Ovary (tissue), 9 donors: ENCODE measurements around the gene KCNK17. TPM values are rescaled to one million over a fixed set of nuclear protein-coding genes. Genes with fewer than 3 reads are reported as not detected.

Experiments
- DNase-seq, 5 donors: peaks; one replicate each; pipeline ENCODE4 v3.0.0-alpha.2; 2019 to 2020
- H3K27ac ChIP-seq, 2 donors: fragments of 200-600 bp; one replicate each; pipeline versions ENCODE4 v1.5.1 to v1.8.0; 2019 to 2022
- H3K27me3 ChIP-seq: fragments of 200-600 bp; one replicate; pipeline ENCODE4 v1.8.0; 2022
- H3K36me3 ChIP-seq: fragments of 200-600 bp; sonication (generic); one replicate; pipeline ENCODE4 v1.5.1; 2019
- H3K4me1 ChIP-seq: one replicate; pipeline ENCODE4 v1.8.1; 2013; ENCODE audit warnings: mild to moderate bottlenecking, moderate library complexity; ENCODE audit not compliant: insufficient read depth
- H3K4me3 ChIP-seq: fragments of 200-600 bp; sonication (generic); one replicate; pipeline ENCODE4 v1.5.1; 2017
- H3K9me3 ChIP-seq, 2 donors: fragments of 200-600 bp in 1 of 2; sonication (generic) in 1 of 2; one replicate each; pipeline versions ENCODE4 v1.5.1 to v1.8.1; 2013 to 2019; ENCODE audit warnings: mild to moderate bottlenecking in 1 of 2, moderate library complexity in 1 of 2
- CTCF ChIP-seq, 3 donors: fragments of 450-650 bp in 2 of 3; fragments of 200-600 bp in 1 of 3; IDR thresholded peaks; one replicate each; pipeline versions ENCODE4 v1.5.1 to v1.8.0; 2016 to 2022; ENCODE audit warnings: antibody characterized with exemption in 3 of 3, mild to moderate bottlenecking in 1 of 3
- EP300 ChIP-seq: sonication (generic); formaldehyde crosslinking; IDR thresholded peaks from one replicate; pipeline ENCODE4 v1.6.1; 2017; ENCODE audit warnings: antibody characterized with exemption
- POLR2A ChIP-seq: fragments of 450-650 bp; IDR thresholded peaks from one replicate; pipeline ENCODE4 v1.6.1; 2017; ENCODE audit warnings: antibody characterized with exemption, mild to moderate bottlenecking, moderate library complexity
- WGBS, 3 donors: extraction: QIAGEN DNeasy Blood & Tissue Kit in 1 of 3; methylation state at CpG; one replicate each; pipeline versions ENCODE4 v1.1.5 to v1.1.7; 2013 to 2017; 5-methylcytosine and 5-hydroxymethylcytosine counted together
- intact Hi-C, 4 donors: fragments of 100-400 bp; cut with DNase I; formaldehyde crosslinking; loops; one replicate each; pipeline versions ENCODE4 v1.11.0 to v1.15.1; 2022 to 2023
- polyA plus RNA-seq, 2 donors: library from polyadenylated mRNA; stranded (reverse); fragments of 200-250 nt in 1 of 2; fragments of 350-450 nt in 1 of 2; fragmentation: Illumina TruSeq in 1 of 2; extraction: RNeasy Lipid Tissue Mini Kit (QIAGEN cat#74804) in 1 of 2; gene quantifications; one replicate each; pipeline ENCODE4 v1.2.3, GENCODE V29; 2013 to 2014
- total RNA-seq, 7 donors: library from RNA; depleted of rRNA in 2 of 7; stranded (reverse); fragments of >200 nt in 2 of 7; fragmentation: NEBNext Ultra II Directional in 3 of 7; extraction: Animal tissue kit (Norgen Biotek cat#: 25700) in 3 of 7; gene quantifications; one replicate each; pipeline versions ENCODE4 v1.1.0 to v1.2.4, GENCODE V29; 2016 to 2023
- donor health status: DM: no; HTN: no; CAD: no; lungs with moderate emphysema.
- donor health status: DM: no; HTN: no; CAD: no.
- donor health status: Bipolar disorder and iron deficiency.
- donor health status: DM: yes; HTN: yes; CAD: no.
- donor health status: DM: no; HTN: no; CAD: no.
- donor health status: DM: yes; HTN: yes; CAD: no.

KCNK17 gene
- total and polyA plus RNA-seq, 9 donors: 0.08 to 1.0 (median 0.35) TPM; not detected in 5

GRCh38 chr6:39339096-39339867, 25.1 kb upstream of the KCNK17 start:
- Histone ChIP-seq H3K4me1 (peaks cover 19% of the 10 kb centered on the region), H3K27ac (no peak overlapping the region), H3K4me3 (no peak overlapping the region), H3K9me3 (no peaks in the 10 kb centered on the region), H3K27me3 (no peaks in the 10 kb centered on the region), H3K36me3 (no peaks in the 10 kb centered on the region)
- intact Hi-C loops: no loop called here
- WGBS, 3 donors: 57 to 65% (median 58%) methylated on average over 9 of the region's 9 CpGs
- TF ChIP-seq CTCF (IDR thresholded peaks at IDR 0.05) (no peak), POLR2A (no peak), EP300 (no peak)
- DNase-seq: no peak

- WGBS, 3 donors: 82 to 88% (median 87%) methylated on average over 5 of the region's 5 CpGs
- H3K4me1 ChIP-seq: peaks cover 14% of the 10 kb centered on the region
These were observed 24.2 kb upstream of the KCNK17 start for GRCh38 chr6:39338397-39338796.

GRCh38 chr6:39335780-39336545, 21.7 kb upstream of the KCNK17 start:
- H3K4me3 ChIP-seq: no peak overlapping the region
- TF ChIP-seq POLR2A (no peak), EP300 (no peak), CTCF (IDR thresholded peaks at IDR 0.05) (no peak)
- no peak overlapping the region for H3K27ac ChIP-seq
- no peaks in the 10 kb centered on the region for H3K9me3 ChIP-seq
- no peak for DNase-seq
- H3K36me3 ChIP-seq: no peaks in the 10 kb centered on the region
- H3K4me1 ChIP-seq: peaks cover 6% of the 10 kb centered on the region
- H3K27me3 ChIP-seq: no peaks in the 10 kb centered on the region
- 42 to 47% (median 46%) methylated on average over 5 of the region's 5 CpGs for WGBS, 3 donors
- intact Hi-C loops: no loop called here

More at GRCh38 chr6:39338397-39338796, 24.2 kb upstream of the KCNK17 start:
- H3K27me3 ChIP-seq: no peaks in the 10 kb centered on the region
- no peak for TF ChIP-seq EP300
- no peak for TF ChIP-seq CTCF (IDR thresholded peaks at IDR 0.05)
- no peak for TF ChIP-seq POLR2A
- no peaks in the 10 kb centered on the region for H3K36me3 ChIP-seq
- no peak overlapping the region for H3K4me3 ChIP-seq
- H3K27ac ChIP-seq: no peak overlapping the region
- no peaks in the 10 kb centered on the region for H3K9me3 ChIP-seq
- no peak for DNase-seq
- intact Hi-C loops: no loop called here

GRCh38 chr6:39333644-39334438, 19.6 kb upstream of the KCNK17 start:
- no peak overlapping the region for H3K4me3 ChIP-seq
- no peaks in the 10 kb centered on the region for H3K36me3 ChIP-seq
- no peaks in the 10 kb centered on the region for H3K27me3 ChIP-seq
- H3K9me3 ChIP-seq: no peaks in the 10 kb centered on the region
- H3K27ac ChIP-seq: no peak overlapping the region
- TF ChIP-seq EP300 (no peak), CTCF (IDR thresholded peaks at IDR 0.05) (no peak), POLR2A (no peak)
- DNase-seq: no peak
- WGBS, 3 donors: 81 to 83% (median 83%) methylated on average over 7 of the region's 7 CpGs
- intact Hi-C loops: no loop called here
- H3K4me1 ChIP-seq: no peaks in the 10 kb centered on the region
